ENCODE data around the gene ASB2. TPM values are rescaled to one million over a fixed set of nuclear protein-coding genes. Genes with fewer than 3 reads are reported as not detected.

The ASB2 gene
- total and polyA plus RNA-seq, 2 of the 4 experiments (the other 2 are of a cell fraction), result 0.54 to 0.77 TPM

DNA sequence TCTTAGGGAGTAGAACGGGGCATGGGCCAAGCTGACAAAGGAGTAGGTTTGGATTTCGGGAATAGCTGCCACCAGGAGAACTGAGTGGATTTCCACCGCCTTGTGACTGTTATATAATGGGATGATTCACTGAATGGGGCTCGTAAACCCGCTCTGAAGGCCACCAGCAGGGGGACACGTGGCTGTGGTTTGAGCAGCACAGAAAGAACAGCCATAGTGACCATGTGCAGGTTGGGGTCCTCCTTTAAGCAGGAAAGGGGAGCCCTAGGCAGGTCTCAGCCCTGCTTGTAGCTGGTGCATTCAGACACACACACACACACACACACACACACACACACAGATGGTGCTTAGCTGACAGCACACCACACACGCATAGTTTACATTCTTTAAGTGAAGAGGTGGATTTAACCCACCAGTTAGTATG, 8.6 kb upstream of the ASB2 start:
- Histone ChIP-seq H3K56ac (ENCODE audit: extremely low read depth, insufficient read depth, low read length) (no peak overlapping the region), H3K27ac (ENCODE audit: insufficient read depth, low read length) (no peak overlapping the region), H2BK5ac (ENCODE audit: low read depth, low read length, poor library complexity, severe bottlenecking) (peak overlapping the region; percentile 72), H3K9me3 (ENCODE audit: control insufficient read depth, insufficient read depth, low read length) (no peaks in the 10 kb centered on the region), H3K4ac (ENCODE audit: low read depth, low read length) (peak overlapping the region; percentile 73), H4K91ac (ENCODE audit: insufficient read depth, low read depth, low read length) (peak overlapping the region; percentile 18; the same call in 1 of the 2 replicates), H3K36me3 (ENCODE audit: control insufficient read depth, insufficient read depth, low read length) (no peaks in the 10 kb centered on the region), H4K8ac (ENCODE audit: low read depth in 2 of 2, low read length in 2 of 2) (0 out of 4 replicates have a peak overlapping the region, but pooled peaks of 1 of the 2 experiments have one; percentile 6), H3K9ac (ENCODE audit: low read depth, low read length) (no peak overlapping the region), H4K5ac (ENCODE audit: low read depth, low read length) (no peak overlapping the region), H4K20me1 (ENCODE audit: insufficient read depth, low read length) (no peaks in the 10 kb centered on the region), H3K79me1 (ENCODE audit: low read depth in 1 of 2, low read length in 2 of 2) (no peaks in the 10 kb centered on the region), H2AK5ac (ENCODE audit: low read depth, low read length) (peak overlapping the region; percentile 71), H2BK20ac (ENCODE audit: low read depth, low read length) (peak overlapping the region; percentile 72), H3K23ac (ENCODE audit: low read depth, low read length) (no peak overlapping the region), H3K9me1 (ENCODE audit: insufficient read depth, low read length) (peaks cover 31% of the 10 kb centered on the region), H2AFZ (replicated peaks; ENCODE audit: low read length, poor library complexity) (peak overlapping the region; percentile 11), H3K14ac (replicated peaks; ENCODE audit: low read depth, low read length) (no peak overlapping the region), H3K4me2 (ENCODE audit: low read depth, low read length) (no peak overlapping the region), H2BK15ac (ENCODE audit: low read depth, low read length) (no peak overlapping the region), H3K18ac (ENCODE audit: low read depth, low read length) (no peak overlapping the region), H3K27me3 (ENCODE audit: control insufficient read depth, insufficient read depth, low read length) (peaks cover 2% of the 10 kb centered on the region; the same call in 1 of the 2 replicates), H2BK120ac (ENCODE audit: low read depth, low read length) (peak overlapping the region; percentile 75), H3K4me3 (ENCODE audit: insufficient read depth, low read depth, low read length) (no peak overlapping the region), H2AK9ac (replicated peaks; ENCODE audit: low read depth, low read length, poor library complexity) (peak overlapping the region; percentile 86), H3K4me1 (ENCODE audit: control insufficient read depth, insufficient read depth, low read length) (peaks cover 33% of the 10 kb centered on the region)
- CTCF ChIA-PET, result interaction anchor here (1.3 to 3.2 kb wide), 2 partner anchors 15 to 45 kb away, joined by 5 to 14 read pairs; no protein-coding TSS in a partner anchor
- BruUV-seq (replicated peaks), result no TSS peak
- intact Hi-C loops (cut with micrococcal nuclease) (no loop called here), in situ Hi-C loops (cut with MboI; ENCODE audit: low sequenced_read_pairs) (no loop called here), dilution Hi-C loops (cut with HindIII; ENCODE audit: low sequenced_read_pairs, unreplicated experiment) (no loop called here)
- peak; percentile 77 for ATAC-seq (ENCODE audit: low read depth)
- DNase-seq, result peak; percentile 91
- TF ChIP-seq MAFK (IDR thresholded peaks at IDR 0.05; ENCODE audit: low read depth, low read length) (no peak), CHD1 (IDR thresholded peaks at IDR 0.05; ENCODE audit: low read depth, low read length) (no peak), SMC3 (IDR thresholded peaks at IDR 0.05; ENCODE audit: low read depth, low read length) (peak; percentile 21; the same call in 1 of the 2 replicates), POLR2A (IDR thresholded peaks at IDR 0.05; ENCODE audit: low read depth, low read length) (no peak), NFE2L2 (IDR thresholded peaks at IDR 0.05; ENCODE audit: low read depth, low read length) (no peak), RCOR1 (IDR thresholded peaks at IDR 0.05; ENCODE audit: insufficient replicate concordance, low read length) (peak; percentile 11), MAZ (IDR thresholded peaks at IDR 0.05; ENCODE audit: borderline replicate concordance, low read depth, low read length) (no peak), RAD21 (IDR thresholded peaks at IDR 0.05; ENCODE audit: low read length) (no peak), MXI1 (IDR thresholded peaks at IDR 0.05; ENCODE audit: borderline replicate concordance, low read depth, low read length) (no peak), CEBPB (IDR thresholded peaks at IDR 0.05; ENCODE audit: low read depth, low read length) (no peak), BHLHE40 (IDR thresholded peaks at IDR 0.05; ENCODE audit: low read depth, low read length) (peak; percentile 61; the same call in 1 of the 2 replicates), RFX5 (IDR thresholded peaks at IDR 0.05; ENCODE audit: low read depth, low read length) (no peak), FOS (IDR thresholded peaks at IDR 0.05; ENCODE audit: low read depth, low read length) (peak; percentile 5; the same call in 1 of the 2 replicates)
- TF ChIP-seq, protein P1, sequence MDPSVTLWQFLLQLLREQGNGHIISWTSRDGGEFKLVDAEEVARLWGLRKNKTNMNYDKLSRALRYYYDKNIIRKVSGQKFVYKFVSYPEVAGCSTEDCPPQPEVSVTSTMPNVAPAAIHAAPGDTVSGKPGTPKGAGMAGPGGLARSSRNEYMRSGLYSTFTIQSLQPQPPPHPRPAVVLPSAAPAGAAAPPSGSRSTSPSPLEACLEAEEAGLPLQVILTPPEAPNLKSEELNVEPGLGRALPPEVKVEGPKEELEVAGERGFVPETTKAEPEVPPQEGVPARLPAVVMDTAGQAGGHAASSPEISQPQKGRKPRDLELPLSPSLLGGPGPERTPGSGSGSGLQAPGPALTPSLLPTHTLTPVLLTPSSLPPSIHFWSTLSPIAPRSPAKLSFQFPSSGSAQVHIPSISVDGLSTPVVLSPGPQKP (IDR thresholded peaks at IDR 0.05; ENCODE audit: borderline replicate concordance, low read depth, low read length), result no peak
- TF ChIP-seq, protein P2, sequence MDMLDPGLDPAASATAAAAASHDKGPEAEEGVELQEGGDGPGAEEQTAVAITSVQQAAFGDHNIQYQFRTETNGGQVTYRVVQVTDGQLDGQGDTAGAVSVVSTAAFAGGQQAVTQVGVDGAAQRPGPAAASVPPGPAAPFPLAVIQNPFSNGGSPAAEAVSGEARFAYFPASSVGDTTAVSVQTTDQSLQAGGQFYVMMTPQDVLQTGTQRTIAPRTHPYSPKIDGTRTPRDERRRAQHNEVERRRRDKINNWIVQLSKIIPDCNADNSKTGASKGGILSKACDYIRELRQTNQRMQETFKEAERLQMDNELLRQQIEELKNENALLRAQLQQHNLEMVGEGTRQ (IDR thresholded peaks at IDR 0.05; ENCODE audit: low read depth, low read length), result peak; percentile 68; the same call in 1 of the 2 replicates
- TF ChIP-seq, protein P3, sequence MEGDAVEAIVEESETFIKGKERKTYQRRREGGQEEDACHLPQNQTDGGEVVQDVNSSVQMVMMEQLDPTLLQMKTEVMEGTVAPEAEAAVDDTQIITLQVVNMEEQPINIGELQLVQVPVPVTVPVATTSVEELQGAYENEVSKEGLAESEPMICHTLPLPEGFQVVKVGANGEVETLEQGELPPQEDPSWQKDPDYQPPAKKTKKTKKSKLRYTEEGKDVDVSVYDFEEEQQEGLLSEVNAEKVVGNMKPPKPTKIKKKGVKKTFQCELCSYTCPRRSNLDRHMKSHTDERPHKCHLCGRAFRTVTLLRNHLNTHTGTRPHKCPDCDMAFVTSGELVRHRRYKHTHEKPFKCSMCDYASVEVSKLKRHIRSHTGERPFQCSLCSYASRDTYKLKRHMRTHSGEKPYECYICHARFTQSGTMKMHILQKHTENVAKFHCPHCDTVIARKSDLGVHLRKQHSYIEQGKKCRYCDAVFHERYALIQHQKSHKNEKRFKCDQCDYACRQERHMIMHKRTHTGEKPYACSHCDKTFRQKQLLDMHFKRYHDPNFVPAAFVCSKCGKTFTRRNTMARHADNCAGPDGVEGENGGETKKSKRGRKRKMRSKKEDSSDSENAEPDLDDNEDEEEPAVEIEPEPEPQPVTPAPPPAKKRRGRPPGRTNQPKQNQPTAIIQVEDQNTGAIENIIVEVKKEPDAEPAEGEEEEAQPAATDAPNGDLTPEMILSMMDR (conservative IDR thresholded peaks at IDR 0.05; ENCODE audit: low read depth, low read length), result peak; percentile 50
- POLR2A ChIA-PET (ENCODE audit: unreplicated experiment), result interaction anchor here (0.6 kb wide), 1 partner anchor 12 kb away, joined by 8 read pairs; the partner anchor contains the start of gene CCDC197
- 17% methylated on average over 1 of the region's 7 CpGs; no CpG with 5 or more reads in 1 of the 2 experiments for WGBS, 2 experiments (ENCODE audit: extremely low coverage in 2 of 2, insufficient read length in 1 of 2)

Data from IMR-90 (cell line).